Activated T-helper 1 cell treated with anti-CD3 and anti-CD28 coated beads, Interleukin-2, amount 50 U/mL, for 16 hours (primary cell): ENCODE measurements around the gene CACNG4.

Experiments
- DNase-seq, 2 donors: peaks; one replicate each; pipeline ENCODE4 v3.0.0-alpha.2; 2020; ENCODE audit warnings: low read depth in 1 of 2, low spot score in 1 of 2

Gene CACNG4

DNA sequence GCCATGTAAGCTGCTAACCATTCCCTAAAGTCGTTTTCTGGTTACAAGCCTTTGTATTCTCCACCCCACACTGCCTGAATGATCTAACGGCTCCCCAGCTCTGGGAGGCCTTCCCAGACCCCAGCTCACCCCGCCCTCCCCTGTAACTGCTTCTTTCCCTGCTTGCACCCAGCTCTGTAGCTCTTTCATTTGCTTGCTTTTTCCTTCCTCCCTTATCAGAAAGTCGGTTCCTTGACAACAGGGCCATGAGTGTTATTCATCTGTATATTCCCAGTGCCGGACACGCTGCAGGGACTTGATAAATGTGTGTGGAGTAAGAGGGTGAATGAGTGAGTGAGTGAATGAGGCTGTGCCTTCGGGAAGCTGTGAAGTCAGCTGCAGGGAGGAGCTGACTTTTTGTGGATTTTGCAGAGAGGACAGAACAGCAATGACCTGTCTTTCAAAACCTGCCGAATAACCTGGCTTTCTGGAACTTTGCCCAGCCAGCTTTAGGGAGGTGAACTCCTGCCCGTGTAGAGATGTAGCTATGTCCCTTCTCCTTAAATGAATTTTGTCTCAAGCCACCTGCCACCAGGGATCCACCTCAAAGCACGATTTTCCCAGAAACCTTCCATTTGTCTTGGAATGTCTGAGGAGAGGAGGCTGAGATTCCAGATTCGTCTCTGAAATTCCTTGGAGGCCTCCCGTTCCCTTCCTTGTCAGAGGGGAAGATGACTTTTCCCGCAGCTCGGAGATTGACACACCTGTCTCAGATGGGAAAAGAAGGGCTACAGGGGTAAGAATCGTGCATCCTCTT is 20.0 kb upstream of the CACNG4 start:
- DNase-seq: no peak

DNA sequence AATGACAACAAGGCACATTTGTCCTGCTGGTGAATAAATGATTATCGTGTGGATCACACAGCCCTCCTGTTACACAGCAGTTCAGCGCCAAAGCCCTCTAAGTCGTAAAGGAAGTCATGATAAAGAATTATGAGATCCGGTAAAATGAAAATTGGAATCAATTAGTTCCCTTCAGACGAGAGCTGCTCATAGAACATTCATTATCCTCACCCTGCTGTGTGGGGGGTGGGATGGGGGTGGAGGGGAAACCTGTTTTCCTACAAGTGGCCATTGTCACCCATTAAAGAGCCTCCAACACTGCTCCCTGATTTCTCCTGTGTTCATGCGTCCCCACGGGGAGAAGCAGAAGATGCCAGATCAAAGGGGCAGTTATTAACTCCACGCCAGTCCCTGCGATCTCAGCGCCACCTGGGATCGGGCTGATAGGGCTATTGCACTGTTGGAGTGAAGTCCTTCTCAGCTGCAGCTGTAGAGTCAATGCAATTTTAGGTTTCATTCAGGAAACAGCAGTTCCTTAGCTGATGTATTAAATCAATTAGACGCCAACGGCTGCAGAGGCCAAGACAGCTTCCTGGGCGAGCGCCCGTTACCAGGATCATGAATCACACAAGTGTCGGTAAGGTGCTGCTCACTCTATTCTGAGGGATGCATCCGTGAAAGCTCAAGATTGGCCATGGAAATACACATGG is 19.2 kb upstream of the CACNG4 start:
- DNase-seq: no peak

DNA sequence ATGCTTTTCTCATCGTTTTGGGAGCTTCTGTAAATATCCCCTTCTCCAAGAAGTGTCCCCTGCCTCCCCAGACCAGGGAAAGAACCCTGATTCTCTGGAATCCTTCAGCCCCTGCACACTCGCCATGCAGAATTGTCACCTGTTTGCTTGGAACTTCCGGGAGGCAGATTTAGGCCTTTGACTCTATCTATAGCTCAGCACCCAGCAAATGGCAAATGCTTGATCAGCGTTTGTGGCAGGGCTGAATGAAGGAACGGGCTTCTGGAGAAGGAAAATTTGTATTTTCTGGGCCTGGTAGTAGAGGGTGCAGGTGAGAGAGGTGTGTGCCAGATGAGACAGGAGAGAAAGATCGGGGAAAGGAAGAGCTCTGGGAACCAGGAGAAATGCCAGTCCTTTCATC is 18.3 kb upstream of the CACNG4 start:
- DNase-seq: no peak

DNA sequence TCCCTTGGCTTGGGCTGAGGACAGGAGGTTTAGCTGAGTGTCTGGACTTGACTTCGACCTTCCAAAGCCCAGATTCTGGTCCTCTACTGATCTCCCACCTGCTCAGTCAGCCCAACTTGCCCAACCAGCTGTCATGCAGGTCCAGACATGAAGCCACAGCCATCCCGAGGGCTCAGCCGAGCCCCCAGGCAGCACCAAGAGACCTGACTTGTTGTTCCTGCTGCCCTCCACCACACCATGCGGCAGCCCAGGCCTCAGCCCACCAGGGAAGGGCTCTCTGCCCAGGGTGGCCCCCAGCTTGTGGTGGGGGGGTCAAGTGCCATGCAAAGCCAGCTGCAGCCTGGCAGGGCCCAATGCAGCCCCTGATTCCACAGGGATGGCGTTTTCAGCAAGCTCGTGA is 17.2 kb upstream of the CACNG4 start:
- no peak for DNase-seq

DNA sequence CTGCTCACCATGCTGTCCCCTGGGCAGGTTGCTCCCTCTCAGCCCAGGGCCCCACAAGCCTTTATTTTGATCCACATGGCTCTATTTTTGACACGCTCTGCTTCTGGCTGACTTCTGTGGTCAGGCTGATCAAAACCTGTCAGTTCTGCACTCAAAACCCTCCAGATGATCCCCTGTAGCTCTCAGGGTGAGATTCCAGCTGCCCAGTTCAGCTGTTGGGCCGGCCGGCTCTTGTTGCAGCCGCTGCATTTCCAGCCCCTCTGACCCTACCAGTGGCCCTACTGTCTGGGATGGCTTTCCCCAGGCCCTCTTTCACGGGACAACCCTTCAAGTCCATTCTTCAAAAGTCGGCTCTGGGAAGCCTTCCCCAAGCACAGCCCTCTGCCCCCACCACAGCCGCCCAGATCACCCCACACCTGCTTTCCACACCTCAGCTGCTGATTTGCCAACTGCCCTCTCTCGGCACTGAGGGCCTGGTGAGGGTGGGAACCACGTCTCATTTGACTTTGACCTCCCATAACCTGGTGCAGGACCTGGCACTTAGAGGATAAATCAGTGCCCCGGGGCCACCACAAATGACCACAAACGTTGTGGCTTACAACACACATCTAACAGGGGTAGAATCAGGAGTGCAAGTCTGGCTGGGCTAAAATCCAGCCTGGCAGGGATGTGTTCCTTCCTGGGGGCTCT is 16.3 kb upstream of the CACNG4 start:
- DNase-seq: no peak

DNA sequence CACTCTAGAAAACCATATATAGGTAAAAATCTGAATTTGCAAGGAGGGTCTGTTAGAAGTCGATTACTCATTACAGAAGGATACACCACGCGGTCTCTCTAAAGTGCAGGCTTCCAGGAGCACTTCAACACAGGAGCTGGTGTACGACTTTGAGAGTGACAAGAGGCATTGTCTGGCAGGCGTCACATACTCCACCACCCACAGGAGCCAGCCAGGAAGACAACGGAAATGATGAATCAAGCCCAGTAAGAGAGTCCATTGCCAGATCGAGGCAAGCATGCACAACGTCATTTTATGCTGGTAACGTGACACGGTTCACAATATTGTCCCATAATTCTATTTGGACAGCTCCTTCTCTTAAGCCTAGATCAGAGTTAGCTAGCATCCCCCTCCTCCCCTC is 15.0 kb upstream of the CACNG4 start:
- no peak for DNase-seq

DNA sequence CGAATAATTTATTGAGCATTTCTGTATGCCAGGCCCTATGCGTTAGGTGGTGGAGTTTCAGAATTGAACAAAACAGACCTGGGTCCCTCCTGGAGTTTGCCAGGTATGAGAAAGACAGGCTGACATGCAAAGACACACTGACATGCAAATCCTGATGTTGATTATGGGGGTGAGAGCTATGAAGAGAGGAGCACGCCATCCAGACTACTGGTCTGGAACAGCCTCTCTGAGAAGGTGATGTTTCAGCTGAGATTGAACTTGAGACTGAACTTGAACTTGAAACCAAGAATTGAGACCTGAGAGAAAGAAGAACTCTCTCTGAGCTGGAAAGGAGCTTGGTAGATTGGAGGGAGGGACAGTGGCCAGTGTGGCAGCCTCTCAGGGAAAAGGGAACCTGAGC is 14.2 kb upstream of the CACNG4 start:
- no peak for DNase-seq

DNA sequence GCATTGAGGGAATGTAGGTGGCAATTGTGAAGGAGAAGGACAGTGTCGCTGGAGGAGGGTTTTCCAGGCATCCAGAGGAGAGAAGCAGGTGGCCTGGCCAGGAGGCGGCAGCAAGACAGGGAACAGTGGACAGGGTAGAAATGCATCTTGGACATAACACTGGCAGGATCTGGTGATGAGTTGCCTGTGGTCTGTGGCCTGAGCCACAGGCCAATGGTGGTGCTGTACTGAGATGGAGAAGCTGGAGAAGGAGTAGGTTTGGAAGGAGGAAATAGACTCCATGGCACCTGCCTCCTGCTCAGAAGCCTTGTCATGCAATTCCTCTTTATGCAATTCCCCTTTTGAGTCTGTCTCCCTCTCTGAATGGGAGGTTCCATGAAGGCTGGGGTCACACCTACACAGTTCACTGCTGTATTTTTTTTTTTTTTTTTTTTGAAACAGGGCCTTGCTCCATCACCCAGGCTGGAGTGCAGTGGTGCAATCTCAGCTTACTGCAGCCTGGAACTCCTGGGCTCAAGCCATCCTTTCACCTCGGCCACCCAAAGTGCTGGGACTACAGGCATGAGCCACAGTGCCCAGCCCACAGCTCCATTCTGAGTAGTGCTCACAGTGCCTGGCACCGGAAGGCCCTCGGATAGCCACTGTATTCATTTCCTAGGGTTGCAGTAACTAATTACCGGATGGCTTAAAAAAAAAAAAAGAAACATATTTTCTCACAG is 13.5 kb upstream of the CACNG4 start:
- DNase-seq: no peak

DNA sequence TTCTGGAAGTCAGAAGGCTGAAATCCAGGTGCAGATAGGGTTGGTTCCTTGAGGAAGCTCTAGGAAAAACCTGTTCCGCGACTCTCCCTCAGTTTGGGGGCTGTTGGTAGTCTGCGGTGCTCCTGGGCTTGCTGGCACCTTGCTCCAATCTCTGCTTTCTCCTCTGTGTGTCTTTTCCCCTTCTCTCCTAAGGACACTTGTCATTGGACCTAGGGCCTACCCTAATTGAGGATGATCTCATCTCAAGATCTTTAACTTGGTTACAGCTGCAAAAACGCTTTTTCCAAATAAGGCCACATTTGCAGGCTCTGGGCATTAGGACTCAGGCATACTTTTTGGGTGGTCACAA is 12.9 kb upstream of the CACNG4 start:
- no peak for DNase-seq

DNA sequence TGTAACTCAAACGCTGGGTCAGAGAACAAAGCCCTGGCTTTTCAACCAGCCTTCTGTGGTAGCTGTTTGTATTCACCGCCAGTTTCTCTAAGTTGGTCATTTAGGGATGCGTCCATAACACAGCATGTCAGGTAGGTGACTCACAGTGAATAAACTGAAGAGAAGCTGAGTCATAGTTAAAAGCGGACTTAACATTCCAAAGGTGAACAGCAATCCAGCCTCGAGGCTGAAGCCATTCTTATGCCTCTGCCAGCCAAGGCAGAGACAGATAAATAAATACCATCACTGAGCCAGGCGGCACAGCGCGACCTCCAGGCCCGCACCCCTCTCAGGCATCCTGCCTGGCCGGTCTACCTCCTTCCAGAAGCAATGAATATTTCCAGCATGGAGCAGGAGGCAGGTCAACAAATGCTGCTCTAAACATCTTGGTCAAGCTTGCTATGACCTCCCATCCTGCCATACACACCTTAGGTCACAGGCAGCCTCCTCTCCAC is 12.4 kb upstream of the CACNG4 start:
- DNase-seq: no peak

DNA sequence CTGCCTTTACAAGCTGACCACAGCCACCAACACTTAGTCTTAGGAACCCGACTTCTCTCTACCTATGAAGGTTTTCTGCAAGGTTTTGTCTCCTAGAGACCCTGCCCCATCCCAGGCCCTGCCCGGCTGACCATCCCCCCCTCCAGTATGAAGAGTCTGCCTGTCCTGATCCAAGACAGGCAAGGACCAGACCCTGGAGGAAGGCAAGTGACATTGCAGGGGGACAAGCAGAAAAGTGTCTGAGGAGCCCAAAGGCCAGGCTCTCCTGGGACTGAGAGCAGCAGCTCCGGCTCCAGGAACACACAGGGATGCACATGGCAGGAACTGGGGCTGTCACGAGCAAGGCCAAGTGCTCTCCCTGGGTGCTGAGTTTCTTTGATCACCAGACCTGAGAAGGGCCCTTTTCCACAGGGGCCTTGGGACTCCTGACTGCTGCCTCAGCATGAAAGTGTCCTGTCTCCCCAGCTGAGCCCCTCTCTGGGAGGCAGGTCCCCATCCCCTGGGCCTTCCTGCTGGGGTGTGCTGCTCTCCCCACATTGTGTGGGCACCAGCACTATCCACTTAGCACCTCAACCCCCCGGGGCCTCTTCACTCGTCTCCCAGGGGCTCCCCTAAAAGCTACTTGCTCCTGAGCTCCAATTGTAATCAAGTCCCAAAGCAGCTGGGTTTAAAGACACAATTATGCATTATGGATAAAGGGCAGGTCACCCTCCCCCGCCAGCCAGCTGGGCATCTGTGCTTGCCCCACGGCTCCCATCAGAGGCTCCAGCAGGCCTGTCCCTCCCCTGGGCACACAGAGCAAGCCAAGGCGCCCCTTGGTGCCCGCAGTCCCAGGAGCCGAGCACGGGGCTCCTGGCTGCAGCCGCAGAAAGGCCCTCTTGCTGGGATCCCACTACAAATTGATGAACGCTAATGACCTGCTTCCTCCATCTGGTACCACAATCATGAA is 11.6 kb upstream of the CACNG4 start:
- no peak for DNase-seq

DNA sequence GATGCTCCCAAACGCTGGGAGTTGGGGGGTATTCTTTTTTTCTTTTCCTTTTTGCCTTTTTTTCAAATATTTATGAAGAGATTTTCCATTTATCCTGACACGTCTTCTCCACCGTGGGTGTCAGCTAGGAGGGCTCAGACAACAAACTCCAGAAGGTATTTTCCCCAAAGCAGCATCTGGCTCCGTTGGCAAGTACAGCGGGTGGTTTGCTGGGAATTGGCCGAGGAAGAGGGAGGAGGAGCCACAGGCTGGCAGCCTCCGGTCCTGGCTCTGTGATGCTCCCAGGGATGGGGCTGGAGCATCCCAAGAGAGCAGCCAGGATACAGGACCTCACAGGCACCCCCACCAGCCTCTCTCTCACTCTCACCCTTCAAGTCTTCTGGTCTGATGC is 10.9 kb upstream of the CACNG4 start:
- DNase-seq: no peak

DNA sequence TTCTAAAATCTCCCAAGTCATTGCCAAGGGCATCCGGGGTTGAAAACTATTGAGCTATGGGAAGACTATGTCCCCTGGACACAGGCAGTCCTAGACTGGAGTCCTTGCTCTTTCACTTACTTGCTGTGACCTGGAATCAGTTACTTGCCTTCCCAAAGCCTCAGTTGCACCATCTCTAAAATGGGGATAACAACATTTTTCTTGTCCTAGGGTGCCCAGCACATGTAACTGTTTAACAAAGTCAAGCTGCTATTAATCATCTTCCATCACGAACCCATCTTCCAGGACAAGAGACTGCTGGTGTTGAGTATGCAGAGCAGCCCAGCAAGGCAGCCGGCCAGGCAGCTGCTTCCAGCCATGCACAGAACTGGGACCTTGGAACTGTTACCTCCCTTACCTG is 9.9 kb upstream of the CACNG4 start:
- no peak for DNase-seq

DNA sequence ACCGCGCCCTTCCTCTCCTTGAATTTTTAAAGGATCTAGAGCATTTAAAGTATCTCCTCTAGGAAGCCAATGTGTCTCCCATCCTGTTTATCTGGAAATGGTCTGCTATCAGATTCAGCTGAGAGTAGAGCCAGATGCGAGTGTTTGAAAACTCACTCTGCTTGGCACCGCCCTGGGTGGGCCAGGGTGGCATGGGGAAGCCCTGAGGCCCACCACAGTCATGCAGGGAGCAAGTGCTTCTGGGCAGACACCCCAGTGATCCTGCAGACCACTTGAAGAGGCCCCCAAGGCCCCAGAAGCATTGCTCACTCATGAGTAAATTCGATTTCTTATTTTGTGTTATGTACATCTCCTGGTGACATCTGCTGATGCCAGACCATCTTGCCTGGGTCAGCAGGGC is 8.7 kb upstream of the CACNG4 start:
- DNase-seq: no peak

DNA sequence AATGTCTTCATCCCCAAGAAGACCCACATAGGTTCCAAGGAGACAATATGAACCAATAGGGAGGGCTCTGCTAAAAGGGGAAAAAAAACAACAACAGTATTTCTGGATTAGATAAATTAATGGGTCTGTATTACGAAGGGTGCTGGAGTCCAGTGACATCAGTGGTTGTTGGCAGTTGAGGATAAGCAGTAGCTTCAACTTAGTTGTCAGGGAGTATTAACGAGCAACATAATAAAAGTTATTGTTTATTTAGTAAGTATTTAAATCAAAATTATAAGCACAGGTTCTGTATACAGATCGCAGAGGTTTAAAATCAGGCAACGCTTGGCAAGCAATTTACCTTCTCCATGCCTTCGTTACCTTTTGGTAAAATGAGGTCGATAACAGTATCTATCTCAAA is 7.6 kb upstream of the CACNG4 start:
- no peak for DNase-seq

DNA sequence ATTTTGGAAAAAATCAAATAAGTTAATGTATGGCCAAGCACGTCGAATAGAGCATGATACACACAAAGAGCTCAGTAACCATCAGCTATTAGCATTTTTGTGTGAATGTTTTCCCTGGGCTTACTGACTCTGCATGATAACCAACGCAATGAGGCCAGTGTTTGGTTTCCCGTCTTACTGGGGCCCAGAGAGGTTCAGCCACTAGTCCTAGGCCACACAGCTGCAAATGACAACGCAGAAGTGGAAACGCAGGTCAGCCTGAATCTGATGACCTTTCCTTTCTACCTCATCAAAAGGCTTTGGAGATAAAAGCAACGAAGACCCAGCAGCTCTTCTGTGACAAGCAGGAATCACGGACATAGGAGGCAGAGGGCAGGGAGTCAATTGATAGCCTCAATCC is 7.2 kb upstream of the CACNG4 start:
- DNase-seq: no peak

DNA sequence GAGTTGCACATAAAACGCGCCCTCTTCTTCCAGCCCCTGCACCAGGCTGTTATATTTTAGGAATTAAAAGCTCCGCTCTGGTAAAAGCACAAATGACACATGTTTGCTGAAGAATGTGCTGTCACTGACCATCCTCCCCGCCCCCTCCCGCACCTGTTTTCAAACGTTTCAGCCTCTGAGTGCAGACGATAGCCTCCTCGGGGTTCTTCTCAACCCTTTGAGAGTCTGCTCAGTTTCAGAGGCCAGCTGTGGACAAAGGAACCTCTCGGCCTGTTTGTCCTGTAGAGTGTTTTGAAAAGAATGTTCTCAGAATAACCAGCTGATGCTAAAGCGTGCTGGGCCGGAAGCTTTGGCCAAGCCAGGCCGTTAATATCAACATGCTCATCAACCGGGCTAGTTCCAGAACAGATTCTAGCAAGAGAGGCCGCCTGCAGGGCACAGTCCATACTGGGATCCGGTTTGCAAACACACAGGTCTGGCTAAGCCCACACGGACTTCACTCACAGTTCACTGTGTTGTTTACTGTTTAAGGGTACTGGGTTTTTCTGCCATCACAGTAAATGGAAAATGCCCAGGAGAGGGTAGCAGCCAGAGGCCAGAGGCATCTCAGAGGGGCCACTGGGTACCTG is 6.4 kb upstream of the CACNG4 start:
- no peak for DNase-seq

DNA sequence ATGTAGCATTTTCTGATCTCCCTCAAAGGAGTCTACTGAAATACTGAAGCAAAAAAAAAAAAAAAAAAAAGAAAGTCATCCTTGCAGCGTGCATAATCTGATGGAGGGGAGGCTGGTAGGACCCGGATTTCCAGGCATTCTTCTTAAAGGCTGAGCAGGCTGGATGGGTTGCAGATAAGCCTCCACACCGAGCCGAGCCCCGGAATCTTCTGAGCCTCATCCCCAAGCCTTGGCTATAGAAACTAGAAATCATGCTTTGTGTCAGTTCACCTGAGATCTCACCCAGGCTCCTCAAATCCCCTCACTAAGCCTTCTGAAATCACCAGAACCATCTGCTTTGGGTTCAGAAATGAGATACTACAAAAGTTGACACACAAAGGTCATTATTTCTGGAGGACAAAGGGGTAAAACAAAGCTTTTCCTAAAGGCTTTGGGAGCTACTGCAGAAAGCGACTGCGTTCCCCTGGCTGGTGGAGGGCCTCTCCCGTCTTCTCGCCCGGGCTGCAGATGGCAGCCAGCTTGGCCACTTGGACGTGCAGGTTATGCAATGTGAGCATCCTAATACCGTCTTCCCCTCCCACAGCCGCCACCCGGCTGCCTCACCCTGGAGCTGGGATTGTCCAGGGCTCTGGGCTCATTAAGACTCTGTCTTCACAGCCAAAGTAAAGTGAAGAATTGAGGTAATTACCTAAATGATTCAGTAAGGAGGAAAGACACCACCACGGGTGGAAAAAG is 4.7 kb upstream of the CACNG4 start:
- no peak for DNase-seq

DNA sequence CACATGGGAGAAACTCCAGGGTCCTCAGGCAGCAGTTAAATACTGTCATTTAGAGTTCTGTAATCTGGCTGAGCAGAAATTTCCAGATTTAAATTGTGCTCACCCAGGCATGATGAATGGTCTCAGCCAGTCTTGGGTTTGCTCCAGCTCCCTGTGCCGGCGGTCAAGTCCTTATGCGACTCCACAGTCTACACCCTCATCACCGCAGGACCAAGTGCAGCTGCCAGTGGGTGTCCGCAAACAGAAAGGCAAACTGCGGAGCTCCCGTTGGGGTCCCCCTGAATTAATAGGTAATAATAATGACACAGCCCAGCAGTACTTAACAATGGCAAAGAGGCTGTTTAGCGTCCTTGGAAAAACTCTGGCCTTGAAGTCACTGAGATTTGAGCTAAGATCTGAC is 3.9 kb upstream of the CACNG4 start:
- DNase-seq: no peak
